Adrenal gland (tissue), 12 donors: Measurements from ENCODE around the gene NR1D2. TPM values are rescaled to one million over a fixed set of nuclear protein-coding genes. Genes with fewer than 3 reads are reported as not detected.

Experiments used
- DNase-seq, 7 donors: peaks; one replicate each; pipeline ENCODE4 v3.0.0-alpha.2; 2019 to 2020
- H3K27ac ChIP-seq, 5 donors: fragments of 200-600 bp; sonication (generic) in 4 of 5; 1 replicate in 3 of 5; 2 replicates in 2 of 5; pipeline versions ENCODE4 v1.5.1 to v1.8.0; 2016 to 2020; ENCODE audit warnings: mild to moderate bottlenecking in 1 of 5
- H3K27me3 ChIP-seq: fragments of 200-600 bp; 2 replicates; pipeline ENCODE4 v1.8.0; 2021
- H3K36me3 ChIP-seq, 2 donors: fragments of 200-600 bp; replicated peaks in 1 of 2; 1 replicate in 1 of 2; 2 replicates in 1 of 2; pipeline versions ENCODE4 v1.5.1 to v1.8.0; 2018 to 2022
- H3K4me1 ChIP-seq, 2 donors: fragments of 200-600 bp; replicated peaks in 1 of 2; 1 replicate in 1 of 2; 2 replicates in 1 of 2; pipeline versions ENCODE4 v1.5.1 to v1.8.0; 2018 to 2021
- H3K4me3 ChIP-seq, 4 donors: fragments of 200-600 bp; sonication (generic) in 3 of 4; one replicate each; pipeline ENCODE4 v1.5.1; 2016 to 2018
- H3K9me3 ChIP-seq, 3 donors: fragments of 200-600 bp; sonication (generic) in 1 of 3; replicated peaks in 1 of 3; 1 replicate in 2 of 3; 2 replicates in 1 of 3; pipeline versions ENCODE4 v1.5.1 to v1.8.0; 2016 to 2021
- CTCF ChIP-seq, 6 experiments: fragments of 450-650 bp in 4 of 6; fragments of 200-600 bp in 2 of 6; sonication (generic) in 1 of 6; IDR thresholded peaks; 1 replicate in 5 of 6; 2 replicates in 1 of 6; pipeline versions ENCODE4 v1.5.1 to v1.8.0; 2016 to 2021; ENCODE audit warnings: antibody characterized with exemption in 6 of 6, mild to moderate bottlenecking in 2 of 6, moderate library complexity in 1 of 6
- POLR2A ChIP-seq, 2 donors: fragments of 450-650 bp; IDR thresholded peaks; one replicate each; pipeline ENCODE4 v1.6.1; 2017; ENCODE audit warnings: antibody characterized with exemption in 2 of 2, mild to moderate bottlenecking in 2 of 2, moderate library complexity in 1 of 2
- WGBS, 4 donors: extraction: QIAGEN DNeasy Blood & Tissue Kit in 2 of 4; methylation state at CpG; one replicate each; pipeline versions ENCODE4 v1.1.5 to v1.1.7; 2013 to 2017; 5-methylcytosine and 5-hydroxymethylcytosine counted together
- intact Hi-C, 2 donors: fragments of 100-400 bp; cut with DNase I; formaldehyde crosslinking; loops; one replicate each; pipeline versions ENCODE4 v1.14.1 to v1.15.0; 2022 to 2023
- polyA plus RNA-seq, 3 donors: library from polyadenylated mRNA; stranded (reverse); fragments of 200-250 nt in 2 of 3; fragments of 350-450 nt in 1 of 3; fragmentation: Illumina TruSeq in 1 of 3; extraction: RNeasy Lipid Tissue Mini Kit (QIAGEN cat#74804) in 1 of 3; gene quantifications; one replicate each; pipeline ENCODE4 v1.2.3, GENCODE V29; 2013 to 2014
- total RNA-seq, 9 donors: library from RNA; depleted of rRNA in 4 of 9; stranded (reverse); fragments of >200 nt in 4 of 9; fragments of 120-200 nt in 1 of 9; fragmentation: NEBNext Ultra II Directional in 1 of 9; extraction: Animal tissue kit (Norgen Biotek cat#: 25700) in 1 of 9; gene quantifications; one replicate each; pipeline versions ENCODE4 v1.1.0 to v1.2.4, GENCODE V29; 2013 to 2023
- donor health status: healthy with polysubstance abuse.
- donor health status: Bipolar disorder and iron deficiency.
- donor health status: DM: yes; HTN: yes; CAD: no.
- donor health status: DM: no; HTN: no; CAD: no.
- donor health status: DM: no; HTN: no; CAD: no.
- donor health status: DM: yes; HTN: yes; CAD: no.

The NR1D2 gene
- total and polyA plus RNA-seq, 12 donors: 8.7 to 43.4 (median 29.6) TPM

- Histone ChIP-seq H3K4me3 (no peak overlapping the region), H3K4me1 (no peaks in the 10 kb centered on the region), H3K27ac (no peak overlapping the region), H3K36me3 (no peaks in the 10 kb centered on the region), H3K9me3 (no peaks in the 10 kb centered on the region), H3K27me3 (no peaks in the 10 kb centered on the region)
- DNase-seq: no peak
- intact Hi-C loops: no loop called here
- TF ChIP-seq POLR2A (IDR thresholded peaks at IDR 0.05) (no peak), CTCF (IDR thresholded peaks at IDR 0.05) (no peak)
Measured at GRCh38 chr3:24017305-24017704, 72.2 kb downstream of the NR1D2 start.

- H3K36me3 ChIP-seq: no peaks in the 10 kb centered on the region
- intact Hi-C loops: no loop called here
Measured at GRCh38 chr3:24018784-24019570, 73.9 kb downstream of the NR1D2 start.

GRCh38 chr3:24019585-24019984, 74.5 kb downstream of the NR1D2 start:
- TF ChIP-seq POLR2A (IDR thresholded peaks at IDR 0.05): no peak
- no peak for TF ChIP-seq CTCF (IDR thresholded peaks at IDR 0.05)
- Histone ChIP-seq H3K4me1 (no peaks in the 10 kb centered on the region), H3K27me3 (no peaks in the 10 kb centered on the region), H3K27ac (no peak overlapping the region), H3K9me3 (no peaks in the 10 kb centered on the region), H3K36me3 (no peaks in the 10 kb centered on the region), H3K4me3 (no peak overlapping the region)
- intact Hi-C loops: no loop called here
- WGBS, 4 donors: 69 to 94% (median 84%) methylated on average over 3 to 4 of the region's 4 CpGs
- DNase-seq: no peak

More at GRCh38 chr3:24018784-24019570, 73.9 kb downstream of the NR1D2 start:
- DNase-seq: no peak
- TF ChIP-seq CTCF (IDR thresholded peaks at IDR 0.05) (no peak), POLR2A (IDR thresholded peaks at IDR 0.05) (no peak)
- 95 to 97% (median 96%) methylated on average over 22 to 26 of the region's 26 CpGs for WGBS, 4 donors
- H3K9me3 ChIP-seq: no peaks in the 10 kb centered on the region
- no peak overlapping the region for H3K4me3 ChIP-seq
- H3K27me3 ChIP-seq: no peaks in the 10 kb centered on the region
- no peaks in the 10 kb centered on the region for H3K4me1 ChIP-seq
- H3K27ac ChIP-seq: no peak overlapping the region

- TF ChIP-seq POLR2A (IDR thresholded peaks at IDR 0.05) (no peak), CTCF (IDR thresholded peaks at IDR 0.05) (no peak)
- Histone ChIP-seq H3K9me3 (no peaks in the 10 kb centered on the region), H3K4me1 (no peaks in the 10 kb centered on the region), H3K36me3 (no peaks in the 10 kb centered on the region), H3K27ac (no peak overlapping the region), H3K4me3 (no peak overlapping the region), H3K27me3 (no peaks in the 10 kb centered on the region)
- intact Hi-C loops: no loop called here
- WGBS, 4 donors: 87 to 94% (median 93%) methylated on average over 8 to 20 of the region's 20 CpGs
- no peak for DNase-seq
Measured at GRCh38 chr3:24020036-24020691, 75.1 kb downstream of the NR1D2 start.
